GM19438 (cell line): ENCODE results near the gene CRIP1.

Source experiments
- ATAC-seq: cut with Tn5 transposase; IDR thresholded peaks from one replicate; pipeline ENCODE4 v1.9.1; 2021; ENCODE audit warnings: low read depth; ENCODE audit not compliant: unreplicated experiment

Gene CRIP1

GRCh38 chr14:105479431-105480158 is 7.1 kb upstream of the CRIP1 start:
- ATAC-seq, result no peak

GRCh38 chr14:105480199-105480746 is 6.4 kb upstream of the CRIP1 start:
- no peak for ATAC-seq

GRCh38 chr14:105480807-105481801 is 5.6 kb upstream of the CRIP1 start:
- ATAC-seq, result peak; percentile 2

GRCh38 chr14:105481886-105482457 is 4.7 kb upstream of the CRIP1 start:
- peak; percentile 58 for ATAC-seq

- no peak for ATAC-seq
Measured at GRCh38 chr14:105482486-105483110, 4.1 kb upstream of the CRIP1 start.

- no peak for ATAC-seq
Measured at GRCh38 chr14:105483300-105484068, 3.2 kb upstream of the CRIP1 start.

- ATAC-seq, result no peak
Measured at GRCh38 chr14:105484069-105484996, 2.4 kb upstream of the CRIP1 start.

- no peak for ATAC-seq
Measured at GRCh38 chr14:105484997-105485393, 1.7 kb upstream of the CRIP1 start.

GRCh38 chr14:105485739-105486162 is 935 bp upstream of the CRIP1 start:
- ATAC-seq, result no peak

GRCh38 chr14:105486974-105487448 is 325 bp downstream of the CRIP1 start:
- no peak for ATAC-seq

- no peak for ATAC-seq
Measured at GRCh38 chr14:105487449-105487985, 831 bp downstream of the CRIP1 start.

- no peak for ATAC-seq
Measured at GRCh38 chr14:105487986-105488777, 1.5 kb downstream of the CRIP1 start.

- no peak for ATAC-seq
Measured at GRCh38 chr14:105488781-105489541, 2.3 kb downstream of the CRIP1 start.

GRCh38 chr14:105489542-105490266 is 3.0 kb downstream of the CRIP1 start:
- no peak for ATAC-seq

- ATAC-seq, result no peak
Measured at GRCh38 chr14:105490267-105490571, 3.5 kb downstream of the CRIP1 start.
